Activated naive CD8-positive, alpha-beta T cell treated with anti-CD3 and anti-CD28 coated beads, Interleukin-2, amount 50 U/mL, for 24 hours (primary cell): Measurements from ENCODE around the gene ADGRE3.

Experiments
- ATAC-seq: fragments of 150-1000 bp; cut with Tn5 transposase; one replicate; pipeline ENCODE4 v1.10.0; 2021
- DNase-seq: peaks from one replicate; pipeline ENCODE4 v3.0.0; 2021
- H3K27ac Mint-ChIP-seq: one replicate; pipeline ENCODE4 v1.8.0; 2021; ENCODE audit warnings: mild to moderate bottlenecking, mixed read lengths
- H3K27me3 Mint-ChIP-seq: one replicate; pipeline ENCODE4 v1.8.0; 2021; ENCODE audit warnings: mixed read lengths
- H3K36me3 Mint-ChIP-seq: one replicate; pipeline ENCODE4 v1.8.0; 2021; ENCODE audit warnings: low read depth, mixed read lengths
- H3K4me1 Mint-ChIP-seq: one replicate; pipeline ENCODE4 v1.8.0; 2021; ENCODE audit warnings: mixed read lengths
- H3K4me3 Mint-ChIP-seq: one replicate; pipeline ENCODE4 v1.8.0; 2021; ENCODE audit warnings: mild to moderate bottlenecking, moderate library complexity, mixed read lengths
- H3K9me3 Mint-ChIP-seq: one replicate; pipeline ENCODE4 v1.8.0; 2021; ENCODE audit warnings: mixed read lengths

The ADGRE3 gene

GRCh38 chr19:14674764-14675163 is at the start of gene ADGRE3:
ADGRE3 (minus strand) TSS chr19:14674844; CDS start chr19:14674770, 74 bp downstream.
- Mint-ChIP-seq H3K27ac (peak within 1 kb of the TSS; percentile 10), H3K4me3 (no peak within 1 kb of the TSS), H3K9me3 (peaks cover 6% of the 10 kb centered on the region), H3K4me1 (peaks cover 5% of the 10 kb centered on the region), H3K36me3 (no peaks in the 10 kb centered on the region), H3K27me3 (peaks cover 14% of the 10 kb centered on the region)
- no peak for DNase-seq
- no peak for ATAC-seq

GRCh38 chr19:14722127-14722526 is 47.5 kb upstream of the ADGRE3 start:
- no peak for DNase-seq
- Mint-ChIP-seq H3K4me3 (no peak overlapping the region), H3K36me3 (peaks cover 73% of the 10 kb centered on the region), H3K9me3 (peaks cover 75% of the 10 kb centered on the region), H3K27ac (no peak overlapping the region), H3K27me3 (no peaks in the 10 kb centered on the region), H3K4me1 (no peaks in the 10 kb centered on the region)
- no peak for ATAC-seq

- Mint-ChIP-seq H3K27me3 (no peaks in the 10 kb centered on the region), H3K4me1 (no peaks in the 10 kb centered on the region), H3K9me3 (peaks cover 76% of the 10 kb centered on the region), H3K36me3 (peaks cover 92% of the 10 kb centered on the region), H3K27ac (no peak overlapping the region), H3K4me3 (no peak overlapping the region)
- ATAC-seq (no peak), DNase-seq (no peak)
Observed at GRCh38 chr19:14719162-14719561, 44.5 kb upstream of the ADGRE3 start.

GRCh38 chr19:14718522-14719116 is 44.0 kb upstream of the ADGRE3 start:
- H3K27ac Mint-ChIP-seq: no peak overlapping the region
- DNase-seq (no peak), ATAC-seq (no peak)
- no peaks in the 10 kb centered on the region for H3K4me1 Mint-ChIP-seq
- H3K36me3 Mint-ChIP-seq: peaks cover 93% of the 10 kb centered on the region
- H3K4me3 Mint-ChIP-seq: no peak overlapping the region
- no peaks in the 10 kb centered on the region for H3K27me3 Mint-ChIP-seq
- H3K9me3 Mint-ChIP-seq: peaks cover 78% of the 10 kb centered on the region

- DNase-seq (no peak), ATAC-seq (no peak)
- H3K9me3 Mint-ChIP-seq: peaks cover 66% of the 10 kb centered on the region
- no peaks in the 10 kb centered on the region for H3K4me1 Mint-ChIP-seq
- no peaks in the 10 kb centered on the region for H3K27me3 Mint-ChIP-seq
- no peak overlapping the region for H3K4me3 Mint-ChIP-seq
- no peak overlapping the region for H3K27ac Mint-ChIP-seq
- peaks cover 90% of the 10 kb centered on the region for H3K36me3 Mint-ChIP-seq
Observed at GRCh38 chr19:14715841-14716240, 41.2 kb upstream of the ADGRE3 start.

- no peak for DNase-seq
- peaks cover 62% of the 10 kb centered on the region for H3K36me3 Mint-ChIP-seq
- H3K9me3 Mint-ChIP-seq: peaks cover 4% of the 10 kb centered on the region
- H3K4me1 Mint-ChIP-seq: no peaks in the 10 kb centered on the region
- ATAC-seq: no peak
- no peak overlapping the region for H3K4me3 Mint-ChIP-seq
- H3K27me3 Mint-ChIP-seq: no peaks in the 10 kb centered on the region
- no peak overlapping the region for H3K27ac Mint-ChIP-seq
Observed at GRCh38 chr19:14704450-14704849, 29.8 kb upstream of the ADGRE3 start.

GRCh38 chr19:14703833-14704232 is 29.2 kb upstream of the ADGRE3 start:
- no peaks in the 10 kb centered on the region for H3K4me1 Mint-ChIP-seq
- no peak overlapping the region for H3K4me3 Mint-ChIP-seq
- H3K27ac Mint-ChIP-seq: no peak overlapping the region
- peaks cover 61% of the 10 kb centered on the region for H3K36me3 Mint-ChIP-seq
- ATAC-seq (no peak), DNase-seq (no peak)
- H3K9me3 Mint-ChIP-seq: peaks cover under 1% of the 10 kb centered on the region
- no peaks in the 10 kb centered on the region for H3K27me3 Mint-ChIP-seq

GRCh38 chr19:14700711-14701375 is 26.2 kb upstream of the ADGRE3 start:
- Mint-ChIP-seq H3K27me3 (no peaks in the 10 kb centered on the region), H3K36me3 (peaks cover 53% of the 10 kb centered on the region), H3K4me1 (no peaks in the 10 kb centered on the region), H3K9me3 (no peaks in the 10 kb centered on the region), H3K27ac (no peak overlapping the region), H3K4me3 (no peak overlapping the region)
- no peak for ATAC-seq
- DNase-seq: no peak

GRCh38 chr19:14699641-14700040 is 25.0 kb upstream of the ADGRE3 start:
- Mint-ChIP-seq H3K4me1 (no peaks in the 10 kb centered on the region), H3K36me3 (peaks cover 55% of the 10 kb centered on the region), H3K4me3 (no peak overlapping the region), H3K27ac (no peak overlapping the region), H3K9me3 (no peaks in the 10 kb centered on the region), H3K27me3 (no peaks in the 10 kb centered on the region)
- ATAC-seq (no peak), DNase-seq (no peak)

- DNase-seq (no peak), ATAC-seq (no peak)
- peaks cover 34% of the 10 kb centered on the region for H3K36me3 Mint-ChIP-seq
- no peaks in the 10 kb centered on the region for H3K27me3 Mint-ChIP-seq
- H3K27ac Mint-ChIP-seq: no peak overlapping the region
- H3K9me3 Mint-ChIP-seq: no peaks in the 10 kb centered on the region
- H3K4me3 Mint-ChIP-seq: no peak overlapping the region
- H3K4me1 Mint-ChIP-seq: peaks cover 12% of the 10 kb centered on the region
Observed at GRCh38 chr19:14695471-14695870, 20.8 kb upstream of the ADGRE3 start.

- H3K27me3 Mint-ChIP-seq: no peaks in the 10 kb centered on the region
- H3K4me3 Mint-ChIP-seq: no peak overlapping the region
- no peaks in the 10 kb centered on the region for H3K9me3 Mint-ChIP-seq
- ATAC-seq (no peak), DNase-seq (no peak)
- H3K27ac Mint-ChIP-seq: no peak overlapping the region
- peaks cover 30% of the 10 kb centered on the region for H3K36me3 Mint-ChIP-seq
- peaks cover 14% of the 10 kb centered on the region for H3K4me1 Mint-ChIP-seq
Observed at GRCh38 chr19:14694641-14695266, 20.1 kb upstream of the ADGRE3 start.

- DNase-seq (peak; percentile 100), ATAC-seq (peak; percentile 99)
- H3K36me3 Mint-ChIP-seq: peaks cover 6% of the 10 kb centered on the region
- no peaks in the 10 kb centered on the region for H3K9me3 Mint-ChIP-seq
- peaks cover 24% of the 10 kb centered on the region for H3K4me1 Mint-ChIP-seq
- peak within 1 kb of the TSS; percentile 84 for H3K4me3 Mint-ChIP-seq
- peak within 1 kb of the TSS; percentile 96 for H3K27ac Mint-ChIP-seq
- no peaks in the 10 kb centered on the region for H3K27me3 Mint-ChIP-seq
Observed at GRCh38 chr19:14689598-14690503, 15.2 kb upstream of the ADGRE3 start, which contains the start of gene ZNF333. ZNF333 (plus strand) TSS chr19:14690048; CDS start chr19:14693492, 3,444 bp downstream.

GRCh38 chr19:14686411-14686810 is 11.8 kb upstream of the ADGRE3 start:
- H3K27ac Mint-ChIP-seq: no peak overlapping the region
- DNase-seq (peak; percentile 39), ATAC-seq (no peak)
- H3K36me3 Mint-ChIP-seq: no peaks in the 10 kb centered on the region
- H3K4me3 Mint-ChIP-seq: no peak overlapping the region
- peaks cover 22% of the 10 kb centered on the region for H3K4me1 Mint-ChIP-seq
- H3K9me3 Mint-ChIP-seq: no peaks in the 10 kb centered on the region
- peaks cover 5% of the 10 kb centered on the region for H3K27me3 Mint-ChIP-seq

- peak; percentile 33 for ATAC-seq
- peaks cover 5% of the 10 kb centered on the region for H3K27me3 Mint-ChIP-seq
- no peaks in the 10 kb centered on the region for H3K36me3 Mint-ChIP-seq
- no peaks in the 10 kb centered on the region for H3K9me3 Mint-ChIP-seq
- no peak overlapping the region for H3K27ac Mint-ChIP-seq
- DNase-seq: no peak
- H3K4me1 Mint-ChIP-seq: peaks cover 5% of the 10 kb centered on the region
- H3K4me3 Mint-ChIP-seq: no peak overlapping the region
Observed at GRCh38 chr19:14683439-14683838, 8.8 kb upstream of the ADGRE3 start.
